HepG2 (cell line): ENCODE data around the gene NADK2. TPM values are rescaled to one million over a fixed set of nuclear protein-coding genes. Genes with fewer than 3 reads are reported as not detected.

Experiments used
- ATAC-seq: fragments of 200-7000 bp; cut with Tn5 transposase; 3 replicates; pipeline ENCODE4 v1.9.1; 2020; ENCODE audit warnings: mild to moderate bottlenecking, moderate library complexity
- BruUV-seq: library from RNA; stranded (reverse); fragments of 400-500 nt; replicated peaks from 2 replicates; lab custom pipeline; 2021; lab: Mats Ljungman, UMichigan
- CTCF ChIA-PET: fragments of 300-600 bp; formaldehyde crosslinking; extraction: SDS; loops from one replicate; lab custom pipeline; 2021; ENCODE audit warnings: low total read pairs, inconsistent platforms, low intra/inter-chr PET ratio; lab: Yijun Ruan, JAX
- POLR2A ChIA-PET: fragments of 350-600 bp; sonication (Branson Sonifier 250); formaldehyde crosslinking; loops from one replicate; lab custom pipeline; 2020; ENCODE audit warnings: antibody characterized with exemption, inconsistent platforms; lab: Yijun Ruan, JAX
- DNase-seq: peaks from one replicate; pipeline ENCODE4 v3.0.0-alpha.2; 2015; ENCODE audit warnings: low spot score
- FAIRE-seq: peaks from 3 replicates; lab custom pipeline; 2011; peaks lifted over from hg19 to GRCh38; lab: Jason Lieb, UNC
- H2AFZ ChIP-seq: one replicate; pipeline ENCODE4 v1.6.1; 2011; ENCODE audit warnings: low read length, inconsistent platforms
- H3K27ac ChIP-seq: fragments of 300-600 bp; 3 replicates; pipeline ENCODE4 v1.8.0; 2011; ENCODE audit warnings: mixed run types, mild to moderate bottlenecking, mixed read lengths, low read length, inconsistent platforms; ENCODE audit not compliant: insufficient read depth; ENCODE audit errors: extremely low read length
- H3K27me3 ChIP-seq, 2 experiments: fragments of 200-600 bp in 1 of 2; 2 replicates in 1 of 2; 3 replicates in 1 of 2; pipeline versions ENCODE4 v1.6.0 to v1.8.0; 2011; ENCODE audit warnings: low read length in 2 of 2, mild to moderate bottlenecking in 2 of 2, moderate library complexity in 2 of 2, inconsistent platforms in 1 of 2; ENCODE audit not compliant: insufficient read depth in 2 of 2, control insufficient read depth in 1 of 2
- H3K36me3 ChIP-seq, 2 experiments: fragments of 200-600 bp in 1 of 2; replicated peaks in 1 of 2; 2 replicates in 1 of 2; 3 replicates in 1 of 2; pipeline versions ENCODE4 v1.5.1 to v1.8.0; 2011; ENCODE audit warnings: low read length in 2 of 2, inconsistent platforms in 1 of 2; ENCODE audit not compliant: insufficient read depth in 2 of 2, control insufficient read depth in 1 of 2
- H3K4me1 ChIP-seq: 2 replicates; pipeline ENCODE4 v1.5.1; 2012; ENCODE audit warnings: low read length, inconsistent platforms; ENCODE audit not compliant: insufficient read depth
- H3K4me2 ChIP-seq: 2 replicates; pipeline ENCODE4 v1.6.0; 2011; ENCODE audit warnings: low read depth, low read length, inconsistent platforms
- H3K4me3 ChIP-seq, 3 experiments: fragments of 200-600 bp in 1 of 3; sonication (generic), shearing (Covaris generic) in 1 of 3; replicated peaks in 1 of 3; 2 replicates each; pipeline ENCODE4 v1.5.1; 2011 to 2016; ENCODE audit warnings: low read length in 3 of 3, inconsistent platforms in 2 of 3, low read depth in 2 of 3, mild to moderate bottlenecking in 2 of 3, control low read depth in 1 of 3, mixed read lengths in 1 of 3; ENCODE audit not compliant: insufficient read depth in 1 of 3
- H3K79me2 ChIP-seq: one replicate; pipeline ENCODE4 v1.6.1; 2011; ENCODE audit warnings: low read length, inconsistent platforms; ENCODE audit not compliant: insufficient read depth
- H3K9ac ChIP-seq: 2 replicates; pipeline ENCODE4 v1.6.0; 2011; ENCODE audit warnings: mild to moderate bottlenecking, low read depth, low read length, inconsistent platforms; ENCODE audit not compliant: insufficient read depth
- H3K9me3 ChIP-seq: 2 replicates; pipeline ENCODE4 v1.5.1; 2012; ENCODE audit warnings: mild to moderate bottlenecking, low read length
- H4K20me1 ChIP-seq: 2 replicates; pipeline ENCODE4 v1.6.0; 2011; ENCODE audit warnings: inconsistent platforms, mild to moderate bottlenecking, low read length, moderate library complexity; ENCODE audit not compliant: insufficient read depth
- ELF3 ChIP-seq: IDR thresholded peaks from 2 replicates; pipeline ENCODE4 v1.6.1; 2016; ENCODE audit warnings: missing genetic modification reagents, missing compliant biosample characterization
- HCFC1 ChIP-seq: fragments of 150-350 bp; IDR thresholded peaks from 2 replicates; pipeline ENCODE4 v1.6.1; 2014; ENCODE audit warnings: low read depth, low read length
- HNRNPL ChIP-seq: fragments of 200-400 bp; formaldehyde crosslinking; IDR thresholded peaks from 2 replicates; pipeline ENCODE4 v1.6.1; 2017; ENCODE audit warnings: mild to moderate bottlenecking, low read depth, low read length
- HOXA7 ChIP-seq: sonication (generic); formaldehyde crosslinking; IDR thresholded peaks from 2 replicates; pipeline ENCODE4 v1.8.1; 2022; ENCODE audit warnings: mild to moderate bottlenecking, missing genetic modification reagents, moderate library complexity
- KLF11 ChIP-seq: IDR thresholded peaks from 2 replicates; pipeline ENCODE4 v1.6.1; 2016; ENCODE audit warnings: missing compliant biosample characterization
- KLF6 ChIP-seq: IDR thresholded peaks from 2 replicates; pipeline ENCODE4 v1.8.0; 2016; ENCODE audit warnings: missing biosample characterization, missing genetic modification reagents
- MBNL3 ChIP-seq: fragments of 250-450 bp; sonication (Bioruptor Pico); conservative IDR thresholded peaks from 2 replicates; pipeline ENCODE4 v1.8.0; 2022; ENCODE audit warnings: mild to moderate bottlenecking, inconsistent platforms
- MTF2 ChIP-seq: sonication (generic); formaldehyde crosslinking; IDR thresholded peaks from 2 replicates; pipeline ENCODE4 v1.5.0; 2020; ENCODE audit warnings: missing genetic modification reagents, borderline replicate concordance
- ZNF33A ChIP-seq: sonication (generic); formaldehyde crosslinking; IDR thresholded peaks from 2 replicates; pipeline ENCODE4 v1.5.1; 2020; ENCODE audit warnings: missing genetic modification reagents, mild to moderate bottlenecking, moderate library complexity, borderline replicate concordance
- ZNF430 ChIP-seq: sonication (generic); formaldehyde crosslinking; IDR thresholded peaks from 2 replicates; pipeline ENCODE4 v1.9.0; 2021; ENCODE audit warnings: mild to moderate bottlenecking, missing genetic modification reagents
- ZNF431 ChIP-seq: sonication (generic); formaldehyde crosslinking; IDR thresholded peaks from 2 replicates; pipeline ENCODE4 v1.9.0; 2022; ENCODE audit warnings: missing genetic modification reagents, low read depth, mild to moderate bottlenecking, borderline replicate concordance
- ZNF530 ChIP-seq: sonication (generic); formaldehyde crosslinking; IDR thresholded peaks from 2 replicates; pipeline ENCODE4 v1.5.0; 2020; ENCODE audit warnings: low read depth, mild to moderate bottlenecking, missing genetic modification reagents
- ZNF570 ChIP-seq: sonication (generic); formaldehyde crosslinking; IDR thresholded peaks from 2 replicates; pipeline ENCODE4 v1.4.0; 2020; ENCODE audit warnings: mild to moderate bottlenecking, missing genetic modification reagents, borderline replicate concordance
- ZNF83 ChIP-seq: sonication (generic); formaldehyde crosslinking; IDR thresholded peaks from 2 replicates; pipeline ENCODE4 v1.4.0; 2020; ENCODE audit warnings: missing genetic modification reagents, mild to moderate bottlenecking, borderline replicate concordance
- WGBS: methylation state at CpG from one replicate; pipeline ENCODE4 v1.1.6; 2017; ENCODE audit warnings: low lambda C conversion rate; 5-methylcytosine and 5-hydroxymethylcytosine counted together
- in situ Hi-C: cut with HindIII; loops from 2 replicates; pipeline ENCODE4 v1.10.0; 2017; ENCODE audit warnings: low pct_unique_long_range_greater_than_20kb; ENCODE audit not compliant: extremely low pct_ligation_motif_present
- intact Hi-C: fragments of 100-400 bp; cut with micrococcal nuclease; formaldehyde crosslinking; loops from one replicate; pipeline ENCODE4 v1.10.0; 2022; ENCODE audit not compliant: unreplicated experiment
- polyA plus RNA-seq, 8 experiments: library from polyadenylated mRNA; depleted of rRNA in 3 of 8; stranded (reverse) in 7 of 8; unstranded in 1 of 8; fragments of >200 nt; fragmentation: Illumina TruSeq in 4 of 8; extraction: Trizol in 4 of 8; gene quantifications; 2 replicates each; pipeline versions ENCODE4 v1.2.1 to v1.2.3, GENCODE V29; 2011 to 2016; ENCODE audit warnings: low read depth in 4 of 8, missing spikeins in 1 of 8, mixed read lengths in 1 of 8; ENCODE audit not compliant: insufficient read depth in 1 of 8
- total RNA-seq, 5 experiments: library from RNA; depleted of rRNA; stranded (reverse); fragments of >200 nt; fragmentation: Illumina TruSeq; extraction: Trizol; gene quantifications; 2 replicates each; pipeline ENCODE4 v1.2.3, GENCODE V29; 2016; ENCODE audit warnings: low read depth in 1 of 5
- TF ChIP-seq, protein P1 (sequence below): sonication (generic); formaldehyde crosslinking; IDR thresholded peaks from 2 replicates; pipeline ENCODE4 v1.4.0; 2020; ENCODE audit warnings: mild to moderate bottlenecking, low read depth, missing genetic modification reagents

NADK2 gene
- total and polyA plus RNA-seq, 2 of the 13 experiments (the other 11 are each of a cell fraction or from before 2014, with no cell fraction given): 13.9 to 71.4 TPM

DNA sequence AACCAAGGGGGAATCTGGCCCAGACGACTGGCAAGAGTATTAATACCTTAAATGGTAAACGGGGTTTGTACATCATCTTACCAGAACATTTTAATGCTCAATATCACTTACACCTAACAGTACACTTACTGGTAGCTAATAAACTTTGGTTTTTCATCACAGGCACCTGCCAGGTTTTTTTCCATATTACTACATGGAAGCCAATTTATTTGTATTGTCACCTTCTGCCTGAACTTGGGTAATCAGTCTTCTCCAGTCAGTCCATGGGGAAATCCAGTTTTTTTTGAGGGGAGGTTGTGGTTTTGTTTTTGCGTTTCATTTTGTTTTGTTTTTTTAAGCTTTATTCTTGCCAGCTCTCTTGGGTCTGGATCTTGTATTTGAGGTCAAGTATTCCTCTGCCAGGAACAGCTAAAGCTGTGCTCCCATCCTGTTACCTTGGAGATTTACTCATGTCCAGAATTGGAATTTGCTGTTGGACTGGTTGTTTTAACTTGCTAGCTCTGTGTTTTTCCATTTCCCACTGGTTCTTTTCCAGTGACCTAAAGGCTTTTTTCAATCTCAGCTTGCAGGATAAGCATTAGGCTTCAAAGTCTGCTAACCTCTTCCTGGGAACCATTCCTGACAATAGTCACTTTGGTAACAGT, 11.1 kb upstream of the NADK2 start:
- no peak for DNase-seq
- H3K4me2 ChIP-seq: no peak overlapping the region
- no TSS peak for BruUV-seq
- no peaks in the 10 kb centered on the region for H3K27me3 ChIP-seq
- FAIRE-seq: no peak
- H3K9ac ChIP-seq: no peak overlapping the region
- CTCF ChIA-PET: no interaction called here
- H3K4me1 ChIP-seq: no peaks in the 10 kb centered on the region
- no peaks in the 10 kb centered on the region for H3K9me3 ChIP-seq
- no peak overlapping the region for H2AFZ ChIP-seq
- ATAC-seq: no peak
- no peak overlapping the region for H3K27ac ChIP-seq
- no peaks in the 10 kb centered on the region for H3K36me3 ChIP-seq
- in situ Hi-C loops (loop anchor here (25.0 kb wide), 2 partner anchors 259 to 434 kb away; no protein-coding TSS in a partner anchor), intact Hi-C loops (no loop called here)
- no peak overlapping the region for H3K4me3 ChIP-seq
- 81% methylated on average over 3 of the region's 3 CpGs for WGBS
- POLR2A ChIA-PET: no interaction called here
- no peaks in the 10 kb centered on the region for H4K20me1 ChIP-seq
- TF ChIP-seq HNRNPL (no peak), ZNF570 (no peak), KLF11 (CRISPR knock-in tag) (no peak), ZNF431 (CRISPR knock-in tag) (no peak)
- TF ChIP-seq, all 625 proteins: peak for 0
- H3K79me2 ChIP-seq: no peaks in the 10 kb centered on the region

DNA sequence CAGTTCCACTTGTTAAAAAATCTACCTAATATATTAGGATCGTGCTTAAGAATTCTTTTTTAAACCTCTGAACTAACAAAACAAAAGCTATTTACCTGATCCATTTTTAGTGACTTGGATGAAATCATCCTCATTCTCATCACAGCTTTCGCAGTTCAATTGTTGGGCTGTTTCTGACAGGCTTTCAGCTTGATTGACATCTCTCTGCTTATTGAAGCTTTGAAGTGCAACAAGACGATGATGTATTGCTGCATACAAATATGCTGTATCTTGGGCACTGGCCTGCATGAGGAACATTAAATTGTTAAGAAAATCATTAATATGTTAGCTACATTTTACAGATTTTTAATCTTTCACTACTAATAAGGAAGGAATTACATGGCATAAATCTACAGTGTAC, 9.5 kb upstream of the NADK2 start:
- Histone ChIP-seq H4K20me1 (no peaks in the 10 kb centered on the region), H3K27me3 (no peaks in the 10 kb centered on the region), H3K4me2 (no peak overlapping the region), H2AFZ (no peak overlapping the region), H3K36me3 (no peaks in the 10 kb centered on the region), H3K4me3 (no peak overlapping the region), H3K9ac (no peak overlapping the region), H3K27ac (no peak overlapping the region), H3K79me2 (no peaks in the 10 kb centered on the region), H3K9me3 (no peaks in the 10 kb centered on the region), H3K4me1 (no peaks in the 10 kb centered on the region)
- 64% methylated on average over 3 of the region's 3 CpGs for WGBS
- TF ChIP-seq ELF3 (CRISPR knock-in tag) (no peak), ZNF530 (CRISPR knock-in tag) (no peak), MTF2 (no peak), ZNF83 (no peak), HOXA7 (no peak), ZNF430 (CRISPR knock-in tag) (no peak), KLF6 (CRISPR knock-in tag) (no peak), MBNL3 (CRISPR knock-in tag) (no peak), HCFC1 (no peak), ZNF33A (CRISPR knock-in tag) (no peak)
- TF ChIP-seq, protein P1, sequence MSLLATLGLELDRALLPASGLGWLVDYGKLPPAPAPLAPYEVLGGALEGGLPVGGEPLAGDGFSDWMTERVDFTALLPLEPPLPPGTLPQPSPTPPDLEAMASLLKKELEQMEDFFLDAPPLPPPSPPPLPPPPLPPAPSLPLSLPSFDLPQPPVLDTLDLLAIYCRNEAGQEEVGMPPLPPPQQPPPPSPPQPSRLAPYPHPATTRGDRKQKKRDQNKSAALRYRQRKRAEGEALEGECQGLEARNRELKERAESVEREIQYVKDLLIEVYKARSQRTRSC: no peak
- ChIA-PET POLR2A (interaction anchor here (1.2 kb wide), 1 partner anchor 9 kb away, joined by 4 read pairs; no protein-coding TSS in a partner anchor), CTCF (no interaction called here)
- no TSS peak for BruUV-seq
- ATAC-seq: no peak
- no peak for FAIRE-seq
- in situ Hi-C loops: loop anchor here (25.0 kb wide), 2 partner anchors 261 to 436 kb away; no protein-coding TSS in a partner anchor
- DNase-seq: no peak
- intact Hi-C loops: no loop called here
